Measurements from ENCODE around the gene POLD1.

GRCh38 chr19:50449236-50449899 lies 65.2 kb downstream of the POLD1 start:
- TF ChIP-seq CTCF (IDR thresholded peaks at IDR 0.05; ENCODE audit: low read length) (no peak), EZH2 (IDR thresholded peaks at IDR 0.05; ENCODE audit: borderline replicate concordance, low read length) (no peak)
